ENCODE data around the gene CLK2.
"Not testable (repeated sequence)": the region's sequence is repeated elsewhere in the genome, so short reads cannot be mapped to it uniquely, and the experiment has no call there.

Gene CLK2

DNA sequence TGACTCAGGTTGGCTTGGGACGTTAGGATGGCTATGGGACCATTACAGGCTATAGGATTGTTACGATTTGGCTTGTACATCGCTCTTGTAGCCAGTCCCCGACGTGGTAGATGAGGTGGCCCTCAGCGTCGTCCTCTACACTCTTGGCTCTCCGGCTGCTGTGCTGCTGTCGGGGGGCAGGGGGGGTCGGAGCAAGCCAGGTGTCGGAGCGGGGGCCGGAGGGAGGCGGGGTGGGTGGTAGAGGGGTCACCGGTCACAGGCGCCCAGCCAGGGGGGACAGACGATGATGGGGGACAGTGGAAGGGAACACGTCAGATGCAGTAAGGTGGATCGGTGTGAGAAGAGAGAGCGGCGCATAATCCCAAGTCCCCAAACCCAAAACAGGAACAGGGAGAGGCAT lies 4.7 kb downstream of the CLK2 start:
- in situ Hi-C loops (cut with MboI; ENCODE audit: low sequenced_read_pairs) = no loop called here

DNA sequence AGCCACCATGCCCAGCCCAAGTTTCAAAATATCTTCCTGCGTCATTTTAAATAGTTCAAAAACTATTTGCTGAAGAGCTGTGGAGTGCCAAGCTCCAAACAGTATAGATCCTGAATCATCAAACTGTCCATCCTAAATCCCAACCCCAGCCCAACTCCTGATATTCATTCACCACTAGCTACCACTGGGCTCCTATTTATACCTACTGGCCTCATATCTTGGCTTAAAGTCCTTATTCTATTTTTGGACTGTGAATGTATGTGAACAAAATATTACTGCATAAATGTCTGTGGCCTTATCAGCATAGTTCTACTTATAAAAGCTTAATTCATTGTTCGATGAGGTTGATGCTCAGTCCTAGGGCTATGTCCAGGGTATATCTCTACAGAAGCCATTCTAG lies 5.9 kb downstream of the CLK2 start:
- in situ Hi-C loops (cut with MboI; ENCODE audit: low sequenced_read_pairs) = no loop called here

DNA sequence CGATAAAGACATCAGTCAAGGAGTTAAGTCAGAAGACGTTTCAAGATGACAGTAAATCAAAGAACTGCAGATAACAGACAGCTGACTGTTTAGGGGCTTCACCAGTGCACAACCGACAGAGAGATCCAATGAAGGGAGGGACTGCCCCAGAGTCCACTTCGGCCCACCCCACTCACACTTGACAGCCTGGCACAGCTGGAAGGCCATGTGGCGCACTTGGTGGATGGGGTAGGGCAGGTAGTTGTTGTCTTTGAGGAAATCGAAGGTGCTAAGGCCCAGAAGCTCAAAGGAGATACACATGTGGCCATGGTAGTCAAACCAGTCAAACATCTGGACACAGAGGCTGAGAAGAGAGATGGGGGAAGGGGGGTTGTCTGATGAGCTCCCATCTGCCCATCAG lies 6.8 kb downstream of the CLK2 start:
- in situ Hi-C loops (cut with MboI; ENCODE audit: low sequenced_read_pairs) = no loop called here

DNA sequence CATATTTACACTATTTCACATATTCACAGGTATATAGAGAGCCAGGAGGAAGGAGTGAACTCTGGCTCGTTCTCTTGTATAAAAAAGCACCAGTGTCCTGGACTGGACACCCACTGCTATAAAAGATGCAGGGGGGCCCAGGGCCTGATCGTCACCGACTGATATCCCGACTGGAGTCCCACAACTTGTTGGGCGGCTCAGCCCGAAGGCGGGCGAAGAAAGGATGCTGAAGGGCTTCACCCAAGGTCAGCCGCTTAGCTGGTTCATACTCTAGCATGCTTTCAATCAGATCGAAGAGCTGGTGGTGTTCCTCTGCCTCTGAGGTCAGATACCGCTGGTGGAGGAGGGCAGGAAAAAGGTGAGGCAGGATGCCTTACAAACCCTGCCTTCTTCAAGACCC lies 10.2 kb downstream of the CLK2 start:
- in situ Hi-C loops (cut with MboI; ENCODE audit: low sequenced_read_pairs) = no loop called here

DNA sequence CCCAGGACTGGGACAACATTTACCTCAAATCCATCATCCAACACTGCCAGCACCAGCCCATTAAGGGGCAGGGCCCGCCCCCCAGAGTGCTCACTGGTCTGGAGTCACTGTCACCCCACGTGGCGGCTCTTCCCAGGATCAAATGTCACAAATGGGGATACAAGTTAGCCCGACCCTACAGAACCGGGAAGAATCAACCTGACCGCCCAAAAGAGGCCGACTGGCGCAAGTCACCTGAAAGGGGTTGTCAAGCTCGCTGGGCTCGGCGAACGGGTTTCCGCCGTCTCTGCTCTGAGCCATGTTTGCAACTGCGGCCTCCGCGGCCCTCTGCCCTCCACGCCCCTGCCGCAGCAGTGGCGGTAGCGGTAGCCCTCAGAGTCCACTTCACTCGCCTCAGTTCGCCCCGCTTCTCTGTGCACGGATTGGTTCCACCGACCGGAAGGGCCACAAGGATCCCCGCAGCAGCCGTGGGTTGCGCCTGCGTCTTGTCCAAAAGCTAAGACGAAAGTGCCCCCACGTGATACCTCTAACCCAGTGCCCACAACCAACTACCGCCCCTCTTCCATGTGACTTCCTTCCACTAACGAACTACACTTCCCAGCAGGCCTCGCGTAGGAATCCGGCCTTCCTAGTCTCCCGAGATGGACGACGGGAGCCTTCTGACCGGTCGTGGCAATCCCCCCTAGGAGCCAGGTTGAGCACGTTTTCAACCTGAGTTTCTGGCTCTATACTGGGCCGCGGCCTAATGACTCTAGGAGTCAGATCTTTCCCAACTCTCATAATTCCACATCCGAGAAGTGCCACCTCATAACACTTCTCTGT lies 11.2 kb downstream of the CLK2 start, which contains the start of gene SCAMP3:
SCAMP3 (minus strand) TSS at position 509 of the 822 bp plus-strand sequence; CDS start at position 300, 209 bp downstream.
- in situ Hi-C loops (cut with MboI; ENCODE audit: low sequenced_read_pairs) = no loop called here

DNA sequence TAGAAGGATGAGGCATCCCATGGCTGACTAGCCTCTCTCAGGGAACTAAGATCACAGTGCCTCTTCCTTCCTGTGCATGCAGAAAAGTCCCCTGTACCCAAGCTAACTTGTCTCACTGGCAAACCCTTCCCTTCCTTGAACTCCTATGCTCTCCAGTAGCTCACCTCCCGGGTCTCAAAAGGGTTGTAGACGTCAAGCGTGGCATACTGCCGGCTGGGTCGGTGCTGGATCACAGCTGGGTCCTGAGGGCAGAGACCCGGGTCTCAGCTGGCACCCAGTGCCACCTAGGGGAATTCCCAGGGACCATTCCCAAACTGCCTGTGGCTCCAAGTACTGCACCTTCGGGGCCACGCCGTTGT lies 11.8 kb downstream of the CLK2 start:
- in situ Hi-C loops (cut with MboI; ENCODE audit: low sequenced_read_pairs) = no loop called here

DNA sequence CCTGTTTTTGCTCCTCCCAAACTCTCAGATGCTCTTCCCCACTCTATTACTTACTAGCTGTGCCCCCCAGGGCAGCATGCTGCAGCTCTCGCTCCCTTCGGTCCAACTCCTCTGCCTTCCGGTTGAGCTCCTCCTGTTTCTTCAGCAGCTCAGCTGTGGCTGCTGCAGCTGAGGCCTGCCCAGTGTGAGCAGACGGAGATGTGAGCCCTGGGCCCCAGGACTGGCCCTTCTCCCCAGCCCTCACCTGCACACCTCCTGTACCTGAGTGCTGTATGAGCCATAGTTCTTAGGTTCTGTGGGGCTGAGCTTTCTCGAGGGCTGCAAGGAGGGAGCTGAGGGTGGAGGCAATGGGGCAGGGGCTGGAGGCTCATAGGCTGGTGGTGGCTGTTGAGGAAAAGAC lies 13.0 kb downstream of the CLK2 start:
- in situ Hi-C loops (cut with MboI; ENCODE audit: low sequenced_read_pairs) = no loop called here

DNA sequence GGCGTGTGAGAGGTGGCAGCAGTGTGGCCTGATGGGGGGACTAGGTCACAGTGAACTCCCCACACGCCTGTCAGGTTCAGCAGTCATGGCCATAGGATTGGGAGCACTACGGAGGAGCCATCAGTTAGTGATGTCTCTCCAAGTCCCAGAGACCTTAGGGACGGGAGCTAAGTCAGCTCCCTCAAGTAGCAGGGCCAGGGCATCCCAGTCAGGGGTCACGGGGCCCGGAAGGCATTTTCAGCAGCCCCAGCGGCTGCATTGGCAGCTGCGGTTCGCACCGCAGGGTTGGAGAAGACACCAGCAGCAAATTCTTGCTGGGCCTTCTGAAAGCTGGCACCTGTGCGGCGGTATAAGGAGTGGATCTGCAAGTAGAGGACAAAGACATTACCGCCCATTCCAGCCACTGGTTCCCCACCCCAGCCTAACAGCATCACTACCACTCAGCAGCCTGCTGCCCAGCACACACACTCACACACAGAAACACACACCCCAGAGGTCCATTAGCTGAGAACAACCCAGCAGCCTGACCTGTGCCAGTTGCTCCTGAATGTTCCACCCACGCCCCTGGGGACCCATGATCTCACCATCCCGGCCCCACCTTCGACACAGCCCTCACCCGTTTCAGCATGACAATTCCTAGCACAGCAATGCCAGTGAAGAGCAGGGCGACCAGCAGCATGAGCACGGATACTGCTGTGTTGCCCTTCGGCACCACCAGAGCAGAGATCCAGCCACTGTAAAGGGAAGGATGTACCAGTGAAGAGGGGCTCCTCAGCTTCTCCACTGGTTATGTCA lies 17.0 kb downstream of the CLK2 start:
- in situ Hi-C loops (cut with MboI; ENCODE audit: low sequenced_read_pairs) = no loop called here

DNA sequence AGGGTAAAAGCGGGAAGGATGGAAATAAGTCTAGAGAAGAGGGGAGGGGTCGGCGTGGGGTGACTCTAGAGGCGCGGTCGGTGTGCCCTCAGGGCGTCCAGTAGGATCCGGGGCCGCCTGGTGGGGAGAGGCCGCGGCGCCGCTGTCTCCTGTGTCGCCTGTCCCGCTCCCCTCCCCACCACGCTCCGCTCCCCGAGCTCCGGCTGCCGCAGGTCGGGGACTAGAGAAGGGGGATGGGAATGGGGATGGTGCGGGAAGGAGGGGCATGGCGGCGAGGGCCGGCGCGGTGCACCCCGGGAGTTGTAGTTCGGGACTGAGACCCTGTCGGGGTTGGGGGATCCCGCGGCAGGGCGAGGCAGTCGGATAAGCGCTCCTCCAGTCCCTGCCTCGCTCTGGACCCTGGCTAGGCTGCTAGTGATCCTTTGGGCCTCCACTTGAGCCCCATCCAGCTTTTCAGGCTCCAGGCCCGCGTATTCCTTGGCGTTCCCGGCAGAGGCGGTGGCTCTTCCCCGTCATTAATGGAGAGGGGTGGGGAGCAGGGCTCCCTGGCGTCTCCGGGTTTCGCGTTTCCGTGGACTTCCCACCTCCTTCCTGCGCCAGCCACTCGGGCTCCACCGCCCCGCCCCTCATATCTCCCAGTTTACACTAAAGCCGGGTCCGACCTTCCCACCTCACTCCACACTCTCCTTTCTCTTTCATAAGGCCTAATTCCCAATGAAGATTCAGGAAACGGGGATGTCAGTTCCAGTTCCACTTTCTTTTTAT lies 17.9 kb downstream of the CLK2 start, which contains the start of gene ENTREP3:
ENTREP3 (minus strand) TSS at position 241 of the 765 bp plus-strand sequence. CDS start 606 bp downstream, outside the sequence.
- in situ Hi-C loops (cut with MboI; ENCODE audit: low sequenced_read_pairs) = no loop called here

DNA sequence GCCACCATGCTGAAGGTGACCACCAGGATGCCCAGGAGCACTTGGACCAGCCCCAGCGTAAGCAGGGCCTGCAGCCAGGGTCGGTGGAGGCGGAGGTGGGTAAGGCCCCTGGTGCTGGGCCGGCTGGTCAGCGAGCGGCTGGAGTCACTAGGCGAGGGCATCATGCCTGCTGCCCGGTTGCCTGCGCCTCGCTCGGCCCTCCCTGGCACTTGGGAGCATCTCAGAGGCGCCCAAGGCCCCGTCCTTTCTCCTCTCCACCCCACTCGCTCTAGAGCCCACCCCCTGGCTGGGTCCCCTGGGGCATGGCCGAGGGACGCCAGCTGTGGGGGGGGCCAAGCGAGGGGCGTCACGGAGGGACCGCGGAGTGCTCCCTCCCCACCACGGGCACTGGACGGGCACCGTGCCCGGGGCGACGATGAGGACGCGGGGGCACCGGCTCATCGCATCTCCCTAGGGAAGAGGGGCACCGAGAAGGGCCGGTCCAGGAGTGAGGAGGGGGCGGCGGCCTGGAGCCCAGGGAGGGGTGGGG lies 18.5 kb downstream of the CLK2 start:
- in situ Hi-C loops (cut with MboI; ENCODE audit: low sequenced_read_pairs) = no loop called here

DNA sequence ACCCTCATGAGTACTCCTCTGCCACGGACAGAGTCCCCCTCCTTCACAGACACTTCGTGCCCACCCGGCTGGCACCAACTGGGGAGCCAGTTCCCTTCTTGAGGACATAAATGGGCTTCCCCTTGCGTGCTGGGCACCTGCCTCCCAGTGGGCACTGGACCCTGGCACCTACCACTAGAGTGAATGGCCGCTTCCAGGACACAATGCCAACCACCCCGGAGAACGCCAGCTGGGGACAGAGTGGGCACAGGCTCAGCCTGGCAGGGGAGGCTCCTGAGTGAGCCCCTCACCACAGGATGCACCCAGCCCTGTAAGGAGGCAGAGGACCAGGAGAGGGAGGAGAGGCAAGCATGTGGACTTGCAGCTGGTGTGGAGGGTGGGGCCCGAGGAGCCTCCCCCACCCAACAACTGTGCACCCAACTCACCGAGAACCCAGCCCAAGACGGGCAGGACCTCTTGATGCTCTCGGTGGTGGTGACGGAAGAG lies 19.0 kb downstream of the CLK2 start:
- in situ Hi-C loops (cut with MboI; ENCODE audit: low sequenced_read_pairs) = no loop called here

DNA sequence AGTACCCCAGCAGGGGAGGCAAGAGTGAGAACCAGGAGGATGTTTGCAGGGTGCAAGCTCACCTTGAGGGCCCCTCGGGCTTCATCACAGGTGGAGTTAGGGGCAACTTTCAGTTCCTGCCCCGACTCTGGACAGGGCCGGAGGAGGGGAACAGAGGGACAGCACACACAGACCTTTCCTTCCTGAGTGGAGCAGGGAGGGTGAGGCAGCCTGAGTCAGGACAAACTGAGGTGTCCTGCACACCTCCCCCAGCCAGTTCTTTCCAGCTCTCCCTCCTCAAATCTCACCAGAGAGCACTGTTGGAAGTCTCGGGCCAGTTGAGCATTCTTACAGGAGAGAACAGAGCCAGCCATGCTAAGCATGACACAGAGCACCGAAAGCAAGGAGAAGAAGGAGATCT lies 19.5 kb downstream of the CLK2 start:
- in situ Hi-C loops (cut with MboI; ENCODE audit: low sequenced_read_pairs) = no loop called here

DNA sequence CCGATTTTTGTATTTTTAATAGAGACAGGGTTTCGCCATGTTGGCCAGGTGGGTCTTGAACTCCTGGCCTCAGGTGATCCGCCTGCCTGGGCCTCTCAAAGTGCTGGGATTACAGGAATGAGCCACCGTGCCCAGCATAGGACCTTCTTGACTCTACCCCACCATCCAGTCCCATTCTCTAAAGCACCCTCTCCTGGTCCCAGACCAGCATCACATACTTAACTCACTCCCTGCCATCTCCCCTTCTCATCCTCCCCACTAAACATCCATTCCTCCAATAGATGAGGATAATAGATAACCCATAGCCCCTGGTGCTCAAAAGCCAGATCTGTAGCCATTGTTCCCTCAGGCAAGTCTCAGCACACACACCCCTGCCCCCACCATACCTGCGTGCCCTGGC lies 20.1 kb downstream of the CLK2 start:
- in situ Hi-C loops (cut with MboI; ENCODE audit: low sequenced_read_pairs) = no loop called here

DNA sequence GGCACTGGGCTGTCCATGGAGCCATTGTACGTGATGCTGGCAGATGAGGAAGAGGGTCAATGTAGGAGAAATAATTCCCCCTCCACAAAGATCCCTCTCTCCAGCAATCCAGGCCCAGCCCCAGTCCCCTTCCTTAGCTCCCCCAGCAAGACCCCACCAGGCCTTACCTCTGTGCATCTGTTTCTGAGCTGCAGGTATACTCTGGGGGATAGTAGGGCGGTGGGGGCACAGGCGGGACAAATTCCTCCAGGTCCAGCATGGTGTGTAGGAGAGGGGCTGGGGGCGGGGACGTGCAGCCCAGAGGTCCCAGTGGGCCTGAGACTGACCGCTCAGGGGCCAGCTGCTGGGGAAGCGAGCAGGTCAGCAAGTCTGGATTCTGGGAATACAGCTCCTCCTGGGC lies 21.7 kb downstream of the CLK2 start:
- in situ Hi-C loops (cut with MboI; ENCODE audit: low sequenced_read_pairs) = no loop called here

DNA sequence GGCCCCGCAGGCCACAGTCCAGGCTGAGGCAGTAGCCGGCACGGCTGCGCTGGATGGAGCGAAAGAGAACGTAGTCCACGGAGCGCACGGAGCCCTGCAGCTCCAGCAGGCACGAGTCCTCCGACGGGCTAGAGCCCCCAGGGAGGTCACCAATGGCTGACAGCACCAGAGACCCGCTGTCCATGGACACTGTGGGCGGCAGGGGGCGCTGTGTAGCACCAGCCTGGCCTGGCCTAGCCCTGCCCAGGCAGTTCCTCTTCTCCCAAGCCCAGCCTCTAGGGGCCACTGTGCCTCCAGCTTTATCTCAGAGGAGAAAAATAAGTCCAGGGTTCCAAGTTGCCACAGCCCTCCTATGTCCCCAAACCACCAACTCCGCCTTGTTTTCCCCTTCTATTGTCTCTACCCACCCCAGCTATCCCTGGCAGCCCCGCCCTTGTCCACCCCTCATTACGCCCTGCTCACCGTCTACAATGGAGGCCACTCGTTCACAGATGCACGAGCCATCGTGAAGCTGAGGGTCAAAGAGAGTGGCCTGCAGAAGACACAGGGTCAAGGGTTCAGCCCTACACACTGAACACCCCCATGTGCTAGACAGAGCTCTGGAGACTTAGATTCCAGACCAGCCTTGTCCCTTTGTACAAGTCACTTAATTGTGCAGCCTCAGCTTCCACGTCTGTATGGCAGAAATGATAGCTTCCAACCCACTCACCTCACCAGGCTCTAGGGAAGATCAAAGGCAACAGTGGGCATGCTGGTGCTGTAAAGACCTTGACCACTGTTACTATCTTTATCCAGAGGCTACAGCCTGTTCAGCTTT lies 22.5 kb downstream of the CLK2 start:
- in situ Hi-C loops (cut with MboI; ENCODE audit: low sequenced_read_pairs) = no loop called here

DNA sequence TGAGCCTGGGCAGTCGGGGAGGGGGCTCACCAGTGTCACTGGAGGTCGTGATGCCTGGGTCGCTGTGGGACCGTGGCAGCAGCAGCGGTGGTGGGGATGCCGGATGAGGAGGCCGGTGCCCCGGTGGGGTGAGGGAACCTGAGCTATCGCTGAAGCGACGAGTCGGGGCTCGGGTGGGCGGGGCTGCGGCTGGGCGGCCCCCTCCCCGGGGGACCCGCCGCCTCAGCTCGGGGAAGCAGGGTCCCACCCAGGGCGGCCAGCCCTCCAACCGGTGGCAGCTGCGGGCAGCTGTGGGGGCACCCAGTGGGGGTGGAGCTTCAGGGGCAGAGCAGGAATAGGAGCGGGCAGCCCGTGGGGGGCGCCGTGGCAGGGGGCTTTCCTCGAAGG lies 23.1 kb downstream of the CLK2 start:
- in situ Hi-C loops (cut with MboI; ENCODE audit: low sequenced_read_pairs) = no loop called here

DNA sequence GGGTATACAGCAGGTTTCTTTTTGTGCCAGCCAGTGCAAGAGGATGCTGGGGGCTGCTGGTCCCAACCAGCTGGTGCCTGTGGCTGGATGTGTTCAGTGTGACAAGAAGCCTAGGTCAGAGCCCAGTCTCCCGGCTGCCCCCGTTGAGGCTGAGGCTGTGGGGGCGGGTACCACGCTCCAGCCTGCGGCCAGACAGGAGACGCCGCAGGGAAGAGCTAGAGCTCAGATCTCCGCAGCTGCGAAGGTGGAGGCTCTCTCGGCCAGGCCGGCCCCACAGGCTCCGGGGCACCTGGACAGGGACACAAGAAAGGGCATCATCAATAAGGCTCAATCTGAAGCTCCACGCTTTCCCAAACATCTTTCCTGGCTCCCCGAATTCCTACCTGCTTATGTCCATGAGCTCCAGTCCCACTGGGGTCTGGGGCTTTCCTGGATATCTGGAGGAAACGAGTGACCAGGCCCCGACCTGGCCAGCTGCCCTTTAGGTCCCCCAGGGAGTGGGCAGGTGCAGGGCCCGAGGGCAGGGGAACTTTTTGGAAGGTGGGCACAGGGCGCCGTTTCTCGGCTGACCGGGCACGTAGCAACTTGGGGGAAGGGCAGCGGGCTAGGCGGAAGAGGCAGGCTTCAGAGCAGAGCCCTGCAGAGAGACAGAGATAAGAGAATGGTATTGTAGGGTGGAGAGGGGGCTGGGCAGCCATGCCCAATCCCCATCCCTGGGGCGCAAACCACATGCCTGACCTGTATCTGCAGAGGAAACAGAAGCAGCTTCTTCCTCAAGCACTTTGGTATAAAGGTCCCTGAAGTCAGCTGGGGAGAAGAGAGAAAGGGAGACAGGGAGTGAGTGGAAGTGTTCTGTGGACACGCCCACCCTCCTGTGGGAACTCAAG lies 25.4 kb downstream of the CLK2 start:
- in situ Hi-C loops (cut with MboI; ENCODE audit: low sequenced_read_pairs) = no loop called here

DNA sequence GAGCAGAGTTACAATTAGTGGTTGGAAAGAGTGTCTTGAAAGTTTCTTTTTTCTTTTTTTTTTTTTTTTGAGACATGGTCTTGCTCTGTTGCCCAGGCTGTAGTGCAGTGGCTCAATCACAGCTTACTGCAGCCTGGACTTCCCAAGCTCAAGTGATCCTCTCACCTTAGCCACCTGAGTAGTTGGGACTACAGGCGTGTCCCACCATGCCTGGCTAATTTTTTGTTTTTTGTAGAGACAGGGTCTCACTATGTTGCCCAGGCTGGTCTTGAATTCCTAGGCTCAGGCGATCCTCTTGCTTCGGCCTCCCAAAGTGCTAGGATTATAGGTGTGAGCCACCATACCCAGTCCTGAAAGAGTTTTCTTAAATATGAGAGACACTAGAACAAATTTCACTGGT lies 26.5 kb downstream of the CLK2 start:
- in situ Hi-C loops (cut with MboI; ENCODE audit: low sequenced_read_pairs) = not testable (repeated sequence)

DNA sequence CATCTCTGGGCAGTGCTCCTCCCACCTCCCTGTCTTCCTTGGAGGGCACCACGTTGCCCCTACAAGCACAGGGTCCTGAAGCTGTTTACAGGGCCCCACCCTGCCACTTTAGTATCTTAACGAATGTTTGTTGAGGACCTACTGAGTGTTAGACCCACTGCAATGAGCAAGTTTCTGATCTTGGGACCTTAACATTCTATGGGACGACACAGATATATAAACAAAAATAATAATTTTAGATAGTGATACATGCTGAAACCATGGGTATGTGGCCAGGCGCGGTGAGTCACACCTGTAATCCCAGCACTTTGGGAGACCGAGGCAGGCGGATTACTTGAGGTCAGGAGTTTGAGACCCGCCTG lies 28.2 kb downstream of the CLK2 start:
- in situ Hi-C loops (cut with MboI; ENCODE audit: low sequenced_read_pairs) = no loop called here
